ENCODE results near the gene KCNIP3. TPM values are rescaled to one million over a fixed set of nuclear protein-coding genes. Genes with fewer than 3 reads are reported as not detected.

KCNIP3 gene
- total and polyA plus RNA-seq, 9 of the 15 experiments (the other 6 are each of a cell fraction or from before 2014, with no cell fraction given), result 0.04 TPM; not detected in 8

GRCh38 chr2:95337829-95338228, 40.7 kb downstream of the KCNIP3 start (continued):
- TF ChIP-seq CREB3 (tag; conservative IDR thresholded peaks at IDR 0.05; ENCODE audit: low read depth), result no peak
- TF ChIP-seq ZNF280A (IDR thresholded peaks at IDR 0.05; ENCODE audit: low read depth, partially characterized antibody), result no peak

GRCh38 chr2:95342556-95343320, 45.6 kb downstream of the KCNIP3 start:
- ChIA-PET CTCF (ENCODE audit: low intra/inter-chr PET ratio) (no interaction called here), POLR2A (no interaction called here)
- TF ChIP-seq MYBL2 (IDR thresholded peaks at IDR 0.05; ENCODE audit: low read depth), result no peak
- no peak for TF ChIP-seq MYBL2 (CRISPR knock-in tag; IDR thresholded peaks at IDR 0.05; ENCODE audit: borderline replicate concordance)
- no peak for TF ChIP-seq IFI16 (CRISPR knock-in tag; IDR thresholded peaks at IDR 0.05)
- TF ChIP-seq PHB (CRISPR knock-in tag; IDR thresholded peaks at IDR 0.05), result no peak
- TF ChIP-seq TBL1XR1 (IDR thresholded peaks at IDR 0.05; ENCODE audit: low read length in 2 of 2), result no peak
- TF ChIP-seq ZBTB26 (CRISPR knock-in tag; IDR thresholded peaks at IDR 0.05), result no peak
- no peak for TF ChIP-seq DPF2 (IDR thresholded peaks at IDR 0.05)
- no peak for TF ChIP-seq TARDBP (IDR thresholded peaks at IDR 0.05)
- no peak for TF ChIP-seq ZFP1 (CRISPR knock-in tag; IDR thresholded peaks at IDR 0.05)
- TF ChIP-seq RNF219 (CRISPR knock-in tag; IDR thresholded peaks at IDR 0.05), result no peak
- TF ChIP-seq RBBP5 (IDR thresholded peaks at IDR 0.05; ENCODE audit: borderline replicate concordance, insufficient read depth, low read length, poor library complexity, severe bottlenecking), result no peak
- no peak for TF ChIP-seq L3MBTL2 (IDR thresholded peaks at IDR 0.05)
- intact Hi-C loops (cut with micrococcal nuclease), result no loop called here
- peaks cover 9 to 66% of the 10 kb centered on the region in 2 experiments for H3K27me3 ChIP-seq (ENCODE audit: control insufficient read depth in 2 of 2, insufficient read depth in 2 of 2, low read length in 2 of 2)
- 3% methylated on average over 12 of the region's 12 CpGs for WGBS (ENCODE audit: insufficient coverage, low coverage, missing lambda C conversion rate)
- H3K36me3 ChIP-seq (ENCODE audit: control insufficient read depth, insufficient read depth, low read length), result no peaks in the 10 kb centered on the region
- DNase-seq (ENCODE audit: extremely low read depth in 1 of 4, low spot score in 3 of 4) (no peak), FAIRE-seq (no peak), ATAC-seq (no peak)
- no peak overlapping the region for H3K4me2 ChIP-seq (ENCODE audit: insufficient read depth, low read length)
- no peaks in the 10 kb centered on the region for H3K79me2 ChIP-seq (ENCODE audit: control insufficient read depth, insufficient read depth, low read length)
- H3K4me1 ChIP-seq (replicated peaks in 1 of 2; ENCODE audit: control insufficient read depth in 2 of 2, insufficient read depth in 2 of 2, low read length in 2 of 2), result peaks cover 6 to 23% of the 10 kb centered on the region in 2 experiments; a peak in 4 of 5 replicates
- no TSS peak for BruUV-seq (replicated peaks)
- H2AFZ ChIP-seq (ENCODE audit: low read depth, low read length), result no peak overlapping the region
- H3K9ac ChIP-seq (ENCODE audit: insufficient read depth in 1 of 2, low read depth in 2 of 2, low read length in 2 of 2), result no peak overlapping the region
- in situ Hi-C loops (cut with MboI), result no loop called here
- H3K9me1 ChIP-seq (ENCODE audit: control insufficient read depth, insufficient read depth, low read length), result peaks cover 4% of the 10 kb centered on the region
- no peak overlapping the region for H3K4me3 ChIP-seq
- H3K9me3 ChIP-seq (replicated peaks; ENCODE audit: control insufficient read depth, insufficient read depth, low read depth, low read length), result no peaks in the 10 kb centered on the region
- H3K27ac ChIP-seq (ENCODE audit: extremely low read depth, low read depth, low read length), result no peak overlapping the region
- H4K20me1 ChIP-seq (replicated peaks; ENCODE audit: control insufficient read depth, insufficient read depth, low read length), result peaks cover 16% of the 10 kb centered on the region

Measured in K562 (cell line).